Measurements from ENCODE around the gene STK32C.
"Not testable (repeated sequence)": the region's sequence is repeated elsewhere in the genome, so short reads cannot be mapped to it uniquely, and the experiment has no call there.

STK32C gene

GRCh38 chr10:132163826-132164515 lies 143.8 kb downstream of the STK32C start:
- no peak for DNase-seq

GRCh38 chr10:132163278-132163765 lies 144.4 kb downstream of the STK32C start:
- DNase-seq, result peak; percentile 92

GRCh38 chr10:132162590-132163277 lies 145.0 kb downstream of the STK32C start:
- DNase-seq, result no peak

- peak; percentile 69 for DNase-seq
Observed at GRCh38 chr10:132162021-132162531, 145.7 kb downstream of the STK32C start.

- not testable (repeated sequence) for DNase-seq
Observed at GRCh38 chr10:132160834-132161622, 146.7 kb downstream of the STK32C start.

- DNase-seq, result not testable (repeated sequence)
Observed at GRCh38 chr10:132160231-132160630, 147.5 kb downstream of the STK32C start.

GRCh38 chr10:132159302-132160230 lies 148.2 kb downstream of the STK32C start:
- DNase-seq, result not testable (repeated sequence)

GRCh38 chr10:132158823-132159222 lies 148.9 kb downstream of the STK32C start:
- DNase-seq, result no peak

GRCh38 chr10:132158122-132158741 lies 149.5 kb downstream of the STK32C start:
- DNase-seq, result peak; percentile 42
